ENCODE measurements around the gene ADARB2. TPM values are rescaled to one million over a fixed set of nuclear protein-coding genes. Genes with fewer than 3 reads are reported as not detected.
A peak's percentile ranks its signal among the peaks of the same experiment; 100 is the strongest.
"Not testable (repeated sequence)": the region's sequence is repeated elsewhere in the genome, so short reads cannot be mapped to it uniquely, and the experiment has no call there.

Gene ADARB2
- total RNA-seq, 1 donor from 2014 or later = 1.3 TPM

- peak; percentile 7 for DNase-seq (ENCODE audit: low spot score)
Observed at GRCh38 chr10:1268831-1269230, 468.5 kb downstream of the ADARB2 start.

- DNase-seq (ENCODE audit: low spot score) = peak; percentile 5
Observed at GRCh38 chr10:1267568-1267967, 469.8 kb downstream of the ADARB2 start.

- no peak for DNase-seq (ENCODE audit: low spot score)
Observed at GRCh38 chr10:1267148-1267547, 470.2 kb downstream of the ADARB2 start.

- DNase-seq (ENCODE audit: low spot score) = peak; percentile 6
Observed at GRCh38 chr10:1266033-1266802, 471.1 kb downstream of the ADARB2 start.

- peak; percentile 4 for DNase-seq (ENCODE audit: low spot score)
Observed at GRCh38 chr10:1264001-1264400, 473.3 kb downstream of the ADARB2 start.

GRCh38 chr10:1257274-1257673 lies 480.1 kb downstream of the ADARB2 start:
- DNase-seq (ENCODE audit: low spot score) = peak; percentile 4

GRCh38 chr10:1256432-1256725 lies 480.9 kb downstream of the ADARB2 start:
- no peak for DNase-seq (ENCODE audit: low spot score)

- DNase-seq (ENCODE audit: low spot score) = peak; percentile 6
Observed at GRCh38 chr10:1255600-1256431, 481.5 kb downstream of the ADARB2 start.

GRCh38 chr10:1255118-1255517 lies 482.2 kb downstream of the ADARB2 start:
- peak; percentile 9 for DNase-seq (ENCODE audit: low spot score)

GRCh38 chr10:1253523-1254353 lies 483.6 kb downstream of the ADARB2 start:
- no peak for DNase-seq (ENCODE audit: low spot score)

- DNase-seq (ENCODE audit: low spot score) = no peak
Observed at GRCh38 chr10:1251769-1252168, 485.6 kb downstream of the ADARB2 start.

- no peak for DNase-seq (ENCODE audit: low spot score)
Observed at GRCh38 chr10:1249142-1249920, 488.0 kb downstream of the ADARB2 start.

- not testable (repeated sequence) for DNase-seq (ENCODE audit: low spot score)
Observed at GRCh38 chr10:1248262-1248630, 489.1 kb downstream of the ADARB2 start.

GRCh38 chr10:1247598-1248261 lies 489.6 kb downstream of the ADARB2 start:
- no peak for DNase-seq (ENCODE audit: low spot score)

GRCh38 chr10:1244493-1244892 lies 492.8 kb downstream of the ADARB2 start:
- DNase-seq (ENCODE audit: low spot score) = no peak

GRCh38 chr10:1243486-1244234 lies 493.7 kb downstream of the ADARB2 start:
- DNase-seq (ENCODE audit: low spot score) = no peak

- no peak for DNase-seq (ENCODE audit: low spot score)
Observed at GRCh38 chr10:1242975-1243374, 494.4 kb downstream of the ADARB2 start.

GRCh38 chr10:1241973-1242935 lies 495.1 kb downstream of the ADARB2 start:
- DNase-seq (ENCODE audit: low spot score) = no peak

- DNase-seq (ENCODE audit: low spot score) = no peak
Observed at GRCh38 chr10:1241322-1241890, 495.9 kb downstream of the ADARB2 start.

All from mucosa of gallbladder (tissue), 1 donor.